ENCODE measurements around the gene C12orf57. TPM values are rescaled to one million over a fixed set of nuclear protein-coding genes. Genes with fewer than 3 reads are reported as not detected.

The C12orf57 gene
- total RNA-seq, 1 donor from 2014 or later: 558 TPM

GRCh38 chr12:6953442-6954315 lies 9.9 kb downstream of the C12orf57 start:
- peak overlapping the region in 1 of 2 donors; percentile 38 for H3K27ac ChIP-seq
- no peaks in the 10 kb centered on the region for H3K27me3 ChIP-seq
- intact Hi-C loops (cut with DNase I): no loop called here
- H3K4me3 ChIP-seq: peak overlapping the region in 1 of 2 donors; percentile 57
- H3K9me3 ChIP-seq: no peaks in the 10 kb centered on the region
- no peaks in the 10 kb centered on the region for H3K36me3 ChIP-seq
- no peak for TF ChIP-seq CTCF (IDR thresholded peaks at IDR 0.05)
- no peaks in the 10 kb centered on the region for H3K4me1 ChIP-seq
- DNase-seq (ENCODE audit: low spot score in 2 of 2): peak in 1 of 2 donors; percentile 82

- H3K9me3 ChIP-seq: no peaks in the 10 kb centered on the region
- H3K27me3 ChIP-seq: no peaks in the 10 kb centered on the region
- H3K27ac ChIP-seq: peak overlapping the region in 1 of 2 donors; percentile 3
- no peaks in the 10 kb centered on the region for H3K36me3 ChIP-seq
- no peak for DNase-seq (ENCODE audit: low spot score in 2 of 2)
- no peak overlapping the region for H3K4me3 ChIP-seq
- no peak for TF ChIP-seq CTCF (IDR thresholded peaks at IDR 0.05)
- intact Hi-C loops (cut with DNase I): no loop called here
- no peaks in the 10 kb centered on the region for H3K4me1 ChIP-seq
Measured at GRCh38 chr12:6954316-6955107, 10.7 kb downstream of the C12orf57 start.

DNA sequence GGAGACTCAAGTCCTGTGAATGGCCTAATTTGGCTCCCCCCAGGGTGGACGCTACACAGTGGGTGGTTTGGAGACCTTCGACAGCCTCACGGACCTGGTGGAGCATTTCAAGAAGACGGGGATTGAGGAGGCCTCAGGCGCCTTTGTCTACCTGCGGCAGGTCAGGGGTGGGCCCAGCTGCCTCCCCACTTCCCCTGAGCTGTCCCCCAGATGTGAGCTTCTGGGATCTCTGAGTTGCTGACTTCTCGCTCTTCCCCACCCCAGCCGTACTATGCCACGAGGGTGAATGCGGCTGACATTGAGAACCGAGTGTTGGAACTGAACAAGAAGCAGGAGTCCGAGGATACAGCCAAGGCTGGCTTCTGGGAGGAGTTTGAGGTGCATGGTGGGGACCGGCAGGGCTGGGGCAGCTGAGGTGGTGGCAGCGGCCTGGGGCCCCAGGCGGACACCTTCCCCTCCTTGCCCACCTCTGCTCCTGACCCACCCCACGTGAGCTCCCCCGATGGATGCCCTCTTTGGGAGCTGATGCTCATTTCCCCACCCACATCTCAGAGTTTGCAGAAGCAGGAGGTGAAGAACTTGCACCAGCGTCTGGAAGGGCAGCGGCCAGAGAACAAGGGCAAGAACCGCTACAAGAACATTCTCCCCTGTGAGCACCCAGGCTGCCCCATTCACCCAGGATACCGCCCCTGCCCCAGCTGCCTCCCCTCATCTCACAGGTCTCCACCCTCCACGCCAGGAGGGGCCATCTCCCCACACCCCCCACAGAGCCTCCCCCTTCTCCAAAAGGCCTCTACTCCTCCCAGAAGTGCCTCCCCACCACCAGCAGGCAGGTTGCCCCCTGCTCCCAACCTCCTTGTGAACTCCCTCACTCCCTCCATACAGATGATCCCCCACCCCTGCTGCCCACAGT lies 11.5 kb downstream of the C12orf57 start:
- intact Hi-C loops (cut with DNase I): no loop called here
- DNase-seq (ENCODE audit: low spot score in 2 of 2): peak in 1 of 2 donors; percentile 61
- Histone ChIP-seq H3K27ac (no peak overlapping the region), H3K9me3 (no peaks in the 10 kb centered on the region), H3K36me3 (no peaks in the 10 kb centered on the region), H3K4me1 (no peaks in the 10 kb centered on the region), H3K4me3 (no peak overlapping the region), H3K27me3 (no peaks in the 10 kb centered on the region)
- TF ChIP-seq CTCF (IDR thresholded peaks at IDR 0.05): no peak

DNA sequence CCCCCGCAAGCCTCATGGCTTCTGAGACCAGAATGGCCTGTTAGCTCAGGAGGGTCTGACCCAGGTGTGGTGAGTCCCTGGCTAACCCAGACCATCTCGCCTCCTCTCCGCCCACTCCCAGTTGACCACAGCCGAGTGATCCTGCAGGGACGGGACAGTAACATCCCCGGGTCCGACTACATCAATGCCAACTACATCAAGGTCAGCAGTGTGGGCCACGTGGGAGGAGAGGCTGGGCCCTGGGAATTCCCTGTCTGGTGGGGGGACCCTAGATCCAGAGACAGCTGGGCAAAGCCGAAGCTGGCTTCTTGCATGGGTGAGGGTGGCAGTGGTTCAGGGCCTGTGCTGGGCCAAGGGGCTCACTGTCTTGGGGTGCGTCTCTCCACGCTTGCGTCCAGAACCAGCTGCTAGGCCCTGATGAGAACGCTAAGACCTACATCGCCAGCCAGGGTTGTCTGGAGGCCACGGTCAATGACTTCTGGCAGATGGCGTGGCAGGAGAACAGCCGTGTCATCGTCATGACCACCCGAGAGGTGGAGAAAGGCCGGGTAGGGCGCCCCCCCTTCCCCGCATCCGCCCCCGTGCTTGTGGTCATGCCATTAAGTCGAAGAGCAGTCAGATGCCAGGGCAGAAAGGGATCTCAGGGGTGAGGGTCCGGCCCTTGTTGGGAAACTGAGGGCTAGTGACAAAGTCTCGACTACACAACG lies 12.4 kb downstream of the C12orf57 start:
- Histone ChIP-seq H3K4me1 (no peaks in the 10 kb centered on the region), H3K9me3 (no peaks in the 10 kb centered on the region), H3K27ac (no peak overlapping the region), H3K36me3 (no peaks in the 10 kb centered on the region), H3K4me3 (no peak overlapping the region), H3K27me3 (no peaks in the 10 kb centered on the region)
- peak in 1 of 2 donors; percentile 63 for DNase-seq (ENCODE audit: low spot score in 2 of 2)
- no peak for TF ChIP-seq CTCF (IDR thresholded peaks at IDR 0.05)
- intact Hi-C loops (cut with DNase I): no loop called here

Measured in ascending aorta (tissue), 2 donors.